Raji (cell line): ENCODE results near the gene GRIA3.

Source experiments
- POLR2A ChIP-seq: IDR thresholded peaks from 2 replicates; pipeline ENCODE4 v1.6.1; 2011; ENCODE audit warnings: low read depth, low read length, control low read depth; ENCODE audit not compliant: insufficient read depth

The GRIA3 gene

GRCh38 chrX:123454712-123455431 lies 270.8 kb downstream of the GRIA3 start:
- no peak for TF ChIP-seq POLR2A

DNA sequence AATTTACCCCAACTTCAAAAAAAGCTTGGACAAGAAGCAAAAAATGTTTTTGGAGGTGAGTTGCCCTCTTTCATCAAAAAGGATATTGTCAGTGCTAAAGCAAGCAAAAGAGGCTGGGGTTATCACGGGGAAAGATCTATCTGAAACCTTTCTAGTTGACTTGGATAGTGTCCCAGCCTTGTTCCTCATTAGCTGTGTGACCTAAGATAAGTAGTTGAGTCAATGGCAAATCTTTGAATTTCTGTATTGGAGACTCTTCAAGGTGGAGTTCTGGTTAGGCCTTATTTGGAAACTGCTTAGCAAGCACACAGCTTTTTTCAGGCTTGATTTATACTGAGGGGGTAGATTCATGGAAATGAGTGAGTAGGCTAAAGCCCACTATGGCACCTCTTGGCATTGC lies 271.6 kb downstream of the GRIA3 start:
- no peak for TF ChIP-seq POLR2A

GRCh38 chrX:123464709-123465108 lies 280.6 kb downstream of the GRIA3 start:
- no peak for TF ChIP-seq POLR2A

GRCh38 chrX:123468481-123468880 lies 284.4 kb downstream of the GRIA3 start:
- TF ChIP-seq POLR2A, result no peak

DNA sequence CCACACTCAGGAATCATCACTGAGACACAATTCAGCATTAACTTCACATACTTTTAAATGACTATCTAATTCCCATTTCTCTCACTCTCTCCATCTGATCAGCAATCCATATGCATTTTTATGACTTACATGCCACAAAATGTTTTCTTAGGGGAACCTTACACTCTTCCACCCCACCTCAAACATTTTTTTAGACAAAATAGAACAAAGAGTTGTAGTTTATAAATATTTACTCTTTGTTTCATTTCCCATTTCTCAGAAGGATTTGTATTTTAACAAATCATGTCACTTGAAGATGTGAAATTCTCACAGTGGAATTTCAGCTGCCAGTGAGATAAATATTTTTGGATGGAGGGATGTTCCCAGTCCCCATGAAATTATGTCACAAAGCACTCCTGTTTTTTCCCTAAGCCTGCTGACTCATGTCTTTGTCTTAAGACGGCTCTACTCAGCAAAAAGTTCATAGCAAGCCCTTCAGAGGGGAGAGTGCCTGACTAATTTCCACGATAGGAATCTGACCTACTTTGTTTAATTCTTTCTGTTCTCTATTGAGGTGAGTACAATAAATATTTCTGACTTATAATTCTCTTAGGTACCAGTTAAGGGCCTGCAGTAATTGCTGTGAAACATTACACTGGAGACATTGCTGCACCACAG lies 291.1 kb downstream of the GRIA3 start:
- TF ChIP-seq POLR2A, result no peak

DNA sequence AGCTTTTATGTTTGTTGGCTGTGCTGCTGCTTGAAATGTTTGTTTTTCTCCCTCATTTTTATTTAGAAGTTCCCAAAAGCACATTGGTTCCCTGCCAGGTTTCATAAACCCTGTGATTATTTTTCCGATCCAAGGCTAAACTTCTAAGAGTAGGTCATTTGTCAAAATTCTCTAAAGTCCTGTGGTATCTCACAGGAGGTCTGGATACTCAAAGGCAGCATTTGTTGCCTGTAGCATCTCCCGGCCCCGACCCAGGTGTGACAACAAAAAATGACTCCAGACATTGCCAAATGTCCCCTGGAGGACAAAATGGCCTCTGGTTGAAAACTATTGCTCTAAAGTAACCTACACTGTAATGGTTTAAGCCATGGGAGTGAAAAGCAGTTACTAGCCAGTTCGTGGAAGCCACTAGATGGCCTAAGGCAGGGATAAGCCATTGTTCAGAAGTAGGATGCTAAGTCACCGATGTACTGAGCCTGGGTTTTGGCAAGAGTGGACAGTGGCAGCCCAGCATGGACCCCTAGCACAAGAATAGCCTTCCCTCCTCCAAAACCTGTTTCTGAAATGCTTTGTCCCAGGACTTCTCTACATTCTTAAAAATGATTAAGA lies 292.6 kb downstream of the GRIA3 start:
- no peak for TF ChIP-seq POLR2A

- TF ChIP-seq POLR2A, result no peak
Measured at GRCh38 chrX:123477673-123478072, 293.6 kb downstream of the GRIA3 start.

GRCh38 chrX:123481913-123482851 lies 298.1 kb downstream of the GRIA3 start:
- TF ChIP-seq POLR2A, result no peak

GRCh38 chrX:123486297-123486696 lies 302.2 kb downstream of the GRIA3 start:
- no peak for TF ChIP-seq POLR2A

- TF ChIP-seq POLR2A, result no peak
Measured at GRCh38 chrX:123487236-123487635, 303.2 kb downstream of the GRIA3 start.

GRCh38 chrX:123487669-123488068 lies 303.6 kb downstream of the GRIA3 start:
- no peak for TF ChIP-seq POLR2A

DNA sequence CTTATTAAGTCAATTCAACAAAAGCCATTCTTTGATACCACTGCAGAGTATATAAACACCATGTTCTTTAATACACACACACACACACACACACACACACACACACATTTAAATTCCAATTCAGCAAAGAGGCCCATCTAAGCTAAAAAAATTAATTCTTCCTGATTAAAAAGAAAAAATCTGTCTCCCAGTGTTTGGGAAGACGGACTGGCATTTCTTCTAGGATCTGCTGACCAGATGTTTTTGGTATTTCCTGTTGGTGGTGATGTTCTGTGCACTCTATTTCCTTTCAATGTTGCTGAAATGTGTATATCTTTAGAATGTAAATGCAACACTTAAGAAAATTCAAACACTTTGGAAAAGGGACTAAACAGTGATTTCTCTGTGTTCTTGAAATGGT lies 304.9 kb downstream of the GRIA3 start:
- TF ChIP-seq POLR2A, result no peak

- TF ChIP-seq POLR2A, result no peak
Measured at GRCh38 chrX:123493857-123494256, 309.8 kb downstream of the GRIA3 start.

GRCh38 chrX:123499787-123500186 lies 315.7 kb downstream of the GRIA3 start:
- TF ChIP-seq POLR2A, result no peak

DNA sequence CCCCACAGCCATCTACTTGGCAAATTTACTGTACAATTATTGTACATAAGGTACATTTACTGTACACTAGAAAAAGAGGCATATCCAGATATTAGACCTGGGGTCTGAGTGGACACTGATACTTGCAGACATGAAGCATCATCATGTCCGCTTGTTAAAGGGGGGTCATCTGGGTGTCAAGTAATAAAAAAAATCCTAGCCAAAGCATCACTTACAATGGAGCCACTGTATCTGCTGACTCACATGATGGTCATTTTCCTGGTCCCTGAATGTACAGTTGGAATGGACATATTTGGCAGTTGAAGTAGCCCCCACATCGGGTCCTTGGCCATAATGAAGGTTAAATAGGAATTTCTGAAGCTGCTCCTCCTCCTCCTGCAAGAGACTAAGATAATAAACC lies 320.0 kb downstream of the GRIA3 start:
- no peak for TF ChIP-seq POLR2A
